Esophagus squamous epithelium (tissue), 5 donors: ENCODE results near the gene GABBR1. TPM values are rescaled to one million over a fixed set of nuclear protein-coding genes. Genes with fewer than 3 reads are reported as not detected.

ENCODE experiments used
- DNase-seq: peaks from one replicate; lab custom pipeline; 2025; lab: John Stamatoyannopoulos, UW
- H3K27ac ChIP-seq, 4 donors: fragments of 200-600 bp; sonication (generic); one replicate each; pipeline ENCODE4 v1.5.1; 2016 to 2019; ENCODE audit warnings: mild to moderate bottlenecking in 1 of 4
- H3K27me3 ChIP-seq, 4 donors: fragments of 200-600 bp; sonication (generic); 1 replicate in 3 of 4; 2 replicates in 1 of 4; pipeline versions ENCODE4 v1.5.1 to v1.6.0; 2017 to 2021; ENCODE audit warnings: antibody characterized with exemption in 1 of 4
- H3K36me3 ChIP-seq, 3 donors: fragments of 200-600 bp; sonication (generic); one replicate each; pipeline ENCODE4 v1.5.1; 2016 to 2019
- H3K4me1 ChIP-seq, 3 donors: fragments of 200-600 bp; sonication (generic); one replicate each; pipeline ENCODE4 v1.5.1; 2017 to 2019
- H3K4me3 ChIP-seq, 4 donors: fragments of 200-600 bp; sonication (generic); 1 replicate in 3 of 4; 2 replicates in 1 of 4; pipeline ENCODE4 v1.5.1; 2016 to 2019; ENCODE audit warnings: mild to moderate bottlenecking in 2 of 4, moderate library complexity in 1 of 4
- H3K9me3 ChIP-seq, 3 donors: fragments of 200-600 bp; sonication (generic); one replicate each; pipeline ENCODE4 v1.5.1; 2016 to 2019
- POLR2A ChIP-seq, 4 donors: fragments of 450-650 bp; IDR thresholded peaks; one replicate each; pipeline ENCODE4 v1.6.1; 2017; ENCODE audit warnings: antibody characterized with exemption in 4 of 4, mild to moderate bottlenecking in 4 of 4, moderate library complexity in 3 of 4
- WGBS, 2 donors: methylation state at CpG; one replicate each; pipeline ENCODE4 v1.1.5; 2018; 5-methylcytosine and 5-hydroxymethylcytosine counted together
- intact Hi-C: fragments of 100-400 bp; cut with DNase I; formaldehyde crosslinking; loops from one replicate; pipeline ENCODE4 v1.15.0; 2022
- total RNA-seq, 4 donors: library from RNA; depleted of rRNA; stranded (reverse); fragments of >200 nt; gene quantifications; one replicate each; pipeline ENCODE4 v1.1.0, GENCODE V29; 2016
- TF ChIP-seq, protein P1 (sequence below), 6 experiments: fragments of 450-650 bp in 4 of 6; fragments of 200-600 bp in 2 of 6; sonication (generic) in 2 of 6; IDR thresholded peaks; one replicate each; pipeline ENCODE4 v1.5.1; 2016 to 2019; ENCODE audit warnings: antibody characterized with exemption in 6 of 6, mild to moderate bottlenecking in 4 of 6, moderate library complexity in 4 of 6
- donor health status: DM: yes; HTN: yes; CAD: no.

Gene GABBR1
- total RNA-seq, 4 donors from 2014 or later, result 4.1 to 19.5 (median 8.5) TPM

DNA sequence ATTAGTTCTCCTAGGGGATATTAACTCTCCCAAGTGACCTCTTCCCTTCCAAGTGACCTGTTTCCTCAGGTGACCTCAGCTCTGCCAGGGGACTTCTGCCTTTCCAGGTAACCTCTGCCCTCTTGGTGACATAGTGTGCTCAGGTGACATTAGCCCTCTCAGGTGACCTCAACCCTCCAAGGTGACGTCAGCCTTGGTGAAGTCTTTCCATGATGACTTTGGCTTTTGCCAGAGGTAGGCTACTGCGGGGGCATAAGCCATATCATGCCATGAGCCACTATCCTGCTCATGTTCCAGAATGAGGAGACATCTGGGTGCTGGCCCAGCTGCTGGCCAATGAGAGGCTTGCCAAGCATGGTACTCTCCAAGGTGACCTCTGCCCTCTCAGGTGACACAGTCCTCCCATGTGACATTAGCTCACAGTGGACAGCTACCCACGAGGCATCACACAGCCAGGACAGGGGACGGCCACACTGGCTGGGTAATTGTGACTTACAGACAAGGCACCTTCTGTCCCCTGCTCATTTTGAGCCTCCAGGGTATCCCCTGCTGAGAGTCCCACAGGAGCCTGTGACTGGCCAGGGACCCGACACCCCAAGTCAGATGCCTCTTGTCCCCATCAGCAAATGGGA lies 104.6 kb downstream of the GABBR1 start:
- TF ChIP-seq, protein P1, sequence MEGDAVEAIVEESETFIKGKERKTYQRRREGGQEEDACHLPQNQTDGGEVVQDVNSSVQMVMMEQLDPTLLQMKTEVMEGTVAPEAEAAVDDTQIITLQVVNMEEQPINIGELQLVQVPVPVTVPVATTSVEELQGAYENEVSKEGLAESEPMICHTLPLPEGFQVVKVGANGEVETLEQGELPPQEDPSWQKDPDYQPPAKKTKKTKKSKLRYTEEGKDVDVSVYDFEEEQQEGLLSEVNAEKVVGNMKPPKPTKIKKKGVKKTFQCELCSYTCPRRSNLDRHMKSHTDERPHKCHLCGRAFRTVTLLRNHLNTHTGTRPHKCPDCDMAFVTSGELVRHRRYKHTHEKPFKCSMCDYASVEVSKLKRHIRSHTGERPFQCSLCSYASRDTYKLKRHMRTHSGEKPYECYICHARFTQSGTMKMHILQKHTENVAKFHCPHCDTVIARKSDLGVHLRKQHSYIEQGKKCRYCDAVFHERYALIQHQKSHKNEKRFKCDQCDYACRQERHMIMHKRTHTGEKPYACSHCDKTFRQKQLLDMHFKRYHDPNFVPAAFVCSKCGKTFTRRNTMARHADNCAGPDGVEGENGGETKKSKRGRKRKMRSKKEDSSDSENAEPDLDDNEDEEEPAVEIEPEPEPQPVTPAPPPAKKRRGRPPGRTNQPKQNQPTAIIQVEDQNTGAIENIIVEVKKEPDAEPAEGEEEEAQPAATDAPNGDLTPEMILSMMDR (IDR thresholded peaks at IDR 0.05), result no peak
- no peak for TF ChIP-seq POLR2A (IDR thresholded peaks at IDR 0.05)

DNA sequence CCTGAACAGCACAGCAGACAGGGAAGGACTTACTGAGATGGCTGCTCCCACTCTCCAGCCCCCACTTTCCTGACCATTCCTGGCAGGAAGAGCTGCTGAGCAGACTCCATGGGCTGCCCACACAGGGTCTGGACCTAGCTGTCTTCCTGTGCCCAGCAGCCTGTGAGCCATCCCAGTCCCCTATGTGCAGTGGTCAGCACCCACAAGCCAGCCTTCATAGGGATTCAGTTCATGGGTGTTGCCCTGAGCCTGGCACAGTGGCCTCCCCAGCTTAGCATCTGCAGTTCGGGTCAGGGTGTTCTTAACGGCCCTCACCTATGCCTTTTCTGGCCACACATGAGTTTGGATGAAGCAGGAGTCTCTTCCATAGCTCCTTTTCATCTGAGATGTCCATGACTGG lies 105.4 kb downstream of the GABBR1 start:
- DNase-seq, result no peak
- 34 to 47% methylated on average over 2 of the region's 2 CpGs for WGBS, 2 donors

More for the DNA sequence above, 104.6 kb downstream of the GABBR1 start:
- Histone ChIP-seq H3K27ac (no peak overlapping the region), H3K27me3 (no peaks in the 10 kb centered on the region), H3K4me3 (no peak overlapping the region), H3K36me3 (no peaks in the 10 kb centered on the region), H3K9me3 (no peaks in the 10 kb centered on the region), H3K4me1 (no peaks in the 10 kb centered on the region)
- intact Hi-C loops, result no loop called here
- no peak for DNase-seq
- 67% methylated on average over 1 of the region's 5 CpGs; no CpG with 5 or more reads in 1 of the 2 donors for WGBS, 2 donors

DNA sequence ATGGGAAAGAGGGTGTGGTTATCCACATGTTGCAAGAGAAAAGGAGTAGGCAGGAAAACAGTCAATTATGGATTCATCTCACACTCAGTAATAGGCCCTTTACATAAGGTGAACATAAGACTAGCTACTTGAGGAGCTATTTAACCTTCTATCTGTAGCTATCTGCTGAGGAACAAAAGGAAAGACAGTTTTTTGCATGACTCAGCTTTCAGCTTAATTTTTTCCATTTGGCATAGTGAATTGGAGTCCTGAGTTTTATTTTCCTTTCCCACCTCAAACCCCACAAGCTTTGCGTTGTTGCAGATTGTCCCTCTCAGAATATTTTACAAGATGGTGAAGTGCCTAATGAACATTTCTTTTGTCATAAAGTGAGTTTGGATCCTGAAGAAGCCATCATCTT lies 105.9 kb downstream of the GABBR1 start:
- intact Hi-C loops, result no loop called here
- DNase-seq, result no peak
- no peak overlapping the region for H3K27ac ChIP-seq
- no peaks in the 10 kb centered on the region for H3K9me3 ChIP-seq
- no peak overlapping the region for H3K4me3 ChIP-seq
- H3K4me1 ChIP-seq, result no peaks in the 10 kb centered on the region
- H3K36me3 ChIP-seq, result no peaks in the 10 kb centered on the region
- no peak for TF ChIP-seq POLR2A (IDR thresholded peaks at IDR 0.05)
- TF ChIP-seq, protein P1 (IDR thresholded peaks at IDR 0.05), result no peak
- H3K27me3 ChIP-seq, result no peaks in the 10 kb centered on the region
- WGBS, 2 donors, result 67 to 100% methylated on average over 1 of the region's 1 CpG

More for the DNA sequence above, 105.4 kb downstream of the GABBR1 start:
- Histone ChIP-seq H3K27ac (no peak overlapping the region), H3K4me1 (no peaks in the 10 kb centered on the region), H3K27me3 (no peaks in the 10 kb centered on the region), H3K4me3 (no peak overlapping the region), H3K36me3 (no peaks in the 10 kb centered on the region), H3K9me3 (no peaks in the 10 kb centered on the region)
- intact Hi-C loops, result no loop called here
- TF ChIP-seq, protein P1 (IDR thresholded peaks at IDR 0.05), result no peak
- no peak for TF ChIP-seq POLR2A (IDR thresholded peaks at IDR 0.05)

DNA sequence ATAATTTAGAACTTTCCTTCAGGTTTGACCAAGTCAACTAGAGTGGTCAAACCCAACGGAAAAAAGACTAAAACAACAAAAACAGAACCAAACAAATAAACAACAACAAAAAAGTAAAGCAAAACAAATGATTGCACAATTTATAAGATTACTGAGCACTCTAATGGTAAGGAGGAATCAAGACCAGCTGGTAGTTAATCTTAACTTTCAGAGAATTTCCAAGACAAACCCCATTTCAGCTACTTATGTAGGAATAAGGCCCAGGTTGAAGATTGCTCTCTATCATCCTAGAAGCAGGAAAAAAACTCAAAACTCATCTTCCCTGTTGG lies 107.7 kb downstream of the GABBR1 start:
- TF ChIP-seq, protein P1 (IDR thresholded peaks at IDR 0.05), result no peak
- no peak for TF ChIP-seq POLR2A (IDR thresholded peaks at IDR 0.05)
- no peak overlapping the region for H3K4me3 ChIP-seq
- 0 to 10% methylated on average over 1 of the region's 1 CpG for WGBS, 2 donors

DNA sequence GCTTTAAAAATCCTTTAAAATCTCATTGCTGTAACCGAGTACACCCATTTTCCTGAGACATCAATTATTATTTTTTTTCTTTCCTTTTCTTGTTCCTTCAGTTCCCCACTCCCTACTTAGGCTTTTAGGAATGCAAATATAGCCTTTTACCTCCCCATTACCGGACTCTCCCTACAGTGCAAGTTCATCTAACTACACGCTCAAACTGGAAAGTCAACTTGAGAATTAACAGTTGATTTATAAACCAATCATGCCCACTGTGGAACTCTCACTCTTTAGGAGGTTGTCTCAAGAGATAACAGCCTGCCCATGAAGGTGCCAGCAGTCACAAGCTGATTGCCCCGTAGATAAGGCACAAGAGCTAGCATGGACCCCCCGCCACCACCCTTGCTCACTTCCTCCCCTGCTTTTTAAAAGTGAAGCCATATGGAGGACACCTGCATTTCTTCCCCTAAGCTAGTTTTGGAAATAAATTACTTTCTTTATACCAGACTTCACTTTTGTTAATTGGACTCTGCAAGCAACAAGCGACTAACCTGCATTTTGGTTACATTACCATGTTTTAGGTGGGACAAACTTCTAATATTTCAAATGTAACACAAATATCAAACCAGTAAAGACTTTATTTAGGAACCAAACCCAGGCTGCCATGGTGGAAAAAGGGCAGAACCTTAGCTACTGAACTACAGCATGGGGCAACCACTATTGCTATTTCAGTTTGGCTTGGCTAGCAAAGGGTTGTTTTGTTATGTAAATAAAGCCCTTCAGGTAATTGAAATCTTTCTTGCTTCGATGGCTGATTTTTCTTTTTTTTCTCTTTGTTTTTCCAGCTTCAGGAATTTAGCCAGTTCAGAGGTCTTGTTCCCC lies 108.3 kb downstream of the GABBR1 start:
- WGBS, 2 donors, result 63 to 64% methylated on average over 7 of the region's 7 CpGs

More for the DNA sequence above, 107.7 kb downstream of the GABBR1 start:
- no peak for DNase-seq
- Histone ChIP-seq H3K27me3 (no peaks in the 10 kb centered on the region), H3K27ac (no peak overlapping the region), H3K36me3 (no peaks in the 10 kb centered on the region), H3K9me3 (no peaks in the 10 kb centered on the region), H3K4me1 (no peaks in the 10 kb centered on the region)
- intact Hi-C loops, result no loop called here

More for the DNA sequence above, 108.3 kb downstream of the GABBR1 start:
- intact Hi-C loops, result no loop called here
- DNase-seq, result no peak
- Histone ChIP-seq H3K9me3 (no peaks in the 10 kb centered on the region), H3K36me3 (no peaks in the 10 kb centered on the region), H3K27me3 (no peaks in the 10 kb centered on the region), H3K4me1 (no peaks in the 10 kb centered on the region), H3K27ac (no peak overlapping the region), H3K4me3 (no peak overlapping the region)
- no peak for TF ChIP-seq POLR2A (IDR thresholded peaks at IDR 0.05)
- TF ChIP-seq, protein P1 (IDR thresholded peaks at IDR 0.05), result no peak
